Epithelial cell of esophagus (primary cell): ENCODE results near the gene BTN1A1.

Experiments used
- DNase-seq: peaks from one replicate; pipeline ENCODE4 v3.0.0; 2010; ENCODE audit warnings: low read depth
- H3K4me3 ChIP-seq: 2 replicates; pipeline ENCODE4 v1.5.1; 2011; ENCODE audit warnings: mild to moderate bottlenecking, low read length, control low read depth
- TF ChIP-seq, protein P1 (sequence below): IDR thresholded peaks from 2 replicates; pipeline ENCODE4 v1.5.1; 2011; ENCODE audit warnings: low read depth, mild to moderate bottlenecking, low read length, control low read depth, inconsistent platforms; ENCODE audit not compliant: insufficient read depth; ENCODE audit errors: missing control alignments

BTN1A1 gene

DNA sequence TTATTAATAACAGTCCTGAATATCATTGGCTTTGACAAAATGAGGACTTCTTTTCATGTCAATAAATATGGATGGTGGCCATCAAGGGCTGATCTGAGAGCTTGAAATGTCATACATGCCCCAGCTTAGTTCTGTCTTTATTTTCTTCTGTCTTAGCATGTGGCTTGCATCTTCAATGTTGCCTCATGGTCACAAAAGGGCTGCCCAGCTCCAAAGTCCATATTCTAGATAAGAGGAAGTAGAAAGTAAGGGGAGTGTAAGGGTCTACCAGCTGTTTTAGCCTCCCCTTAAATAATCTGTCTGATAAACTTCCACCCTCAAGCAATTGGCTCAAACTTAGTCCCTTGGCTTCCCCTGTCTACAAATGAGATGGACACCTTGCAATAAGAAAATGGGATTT is 28.1 kb upstream of the BTN1A1 start:
- TF ChIP-seq, protein P1, sequence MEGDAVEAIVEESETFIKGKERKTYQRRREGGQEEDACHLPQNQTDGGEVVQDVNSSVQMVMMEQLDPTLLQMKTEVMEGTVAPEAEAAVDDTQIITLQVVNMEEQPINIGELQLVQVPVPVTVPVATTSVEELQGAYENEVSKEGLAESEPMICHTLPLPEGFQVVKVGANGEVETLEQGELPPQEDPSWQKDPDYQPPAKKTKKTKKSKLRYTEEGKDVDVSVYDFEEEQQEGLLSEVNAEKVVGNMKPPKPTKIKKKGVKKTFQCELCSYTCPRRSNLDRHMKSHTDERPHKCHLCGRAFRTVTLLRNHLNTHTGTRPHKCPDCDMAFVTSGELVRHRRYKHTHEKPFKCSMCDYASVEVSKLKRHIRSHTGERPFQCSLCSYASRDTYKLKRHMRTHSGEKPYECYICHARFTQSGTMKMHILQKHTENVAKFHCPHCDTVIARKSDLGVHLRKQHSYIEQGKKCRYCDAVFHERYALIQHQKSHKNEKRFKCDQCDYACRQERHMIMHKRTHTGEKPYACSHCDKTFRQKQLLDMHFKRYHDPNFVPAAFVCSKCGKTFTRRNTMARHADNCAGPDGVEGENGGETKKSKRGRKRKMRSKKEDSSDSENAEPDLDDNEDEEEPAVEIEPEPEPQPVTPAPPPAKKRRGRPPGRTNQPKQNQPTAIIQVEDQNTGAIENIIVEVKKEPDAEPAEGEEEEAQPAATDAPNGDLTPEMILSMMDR = no peak

DNA sequence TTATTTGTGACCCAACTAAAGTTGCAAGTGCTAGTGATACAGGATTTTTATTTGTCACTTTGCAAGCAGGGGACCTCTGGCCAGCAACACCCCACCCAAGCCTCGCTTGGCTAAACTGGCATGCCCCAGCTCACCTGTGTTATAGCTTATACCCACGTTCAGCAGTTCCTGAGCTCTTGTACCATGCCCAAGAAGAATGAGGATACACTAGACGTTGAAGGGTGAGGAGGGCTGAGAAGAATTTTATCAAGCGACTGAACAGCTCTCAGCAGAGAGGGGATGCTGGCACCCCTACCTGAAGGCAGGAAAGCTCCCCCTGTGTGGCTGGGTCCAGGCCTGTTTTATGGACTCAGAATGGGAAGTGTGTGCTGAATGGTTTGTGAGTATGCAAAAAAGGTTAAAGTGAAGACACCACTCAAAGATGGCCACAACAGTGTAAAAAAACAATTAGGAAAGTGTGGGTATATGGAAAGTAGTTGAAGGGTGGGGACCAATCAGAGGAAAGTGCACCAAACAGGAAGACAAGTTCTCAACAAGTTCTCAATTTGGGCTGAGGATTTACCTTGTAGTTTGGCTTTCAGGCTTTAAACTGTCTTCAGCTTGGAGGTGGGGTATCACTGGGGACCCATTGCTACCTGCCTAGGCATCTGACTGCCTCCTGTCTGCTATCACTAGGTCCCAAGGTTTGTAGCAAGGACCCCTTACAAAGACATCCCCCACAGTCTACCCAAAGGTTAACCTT is 27.4 kb upstream of the BTN1A1 start:
- H3K4me3 ChIP-seq = no peak overlapping the region
- DNase-seq = no peak
- TF ChIP-seq, protein P1 = no peak

More for the DNA sequence above, 28.1 kb upstream of the BTN1A1 start:
- no peak overlapping the region for H3K4me3 ChIP-seq
- no peak for DNase-seq

DNA sequence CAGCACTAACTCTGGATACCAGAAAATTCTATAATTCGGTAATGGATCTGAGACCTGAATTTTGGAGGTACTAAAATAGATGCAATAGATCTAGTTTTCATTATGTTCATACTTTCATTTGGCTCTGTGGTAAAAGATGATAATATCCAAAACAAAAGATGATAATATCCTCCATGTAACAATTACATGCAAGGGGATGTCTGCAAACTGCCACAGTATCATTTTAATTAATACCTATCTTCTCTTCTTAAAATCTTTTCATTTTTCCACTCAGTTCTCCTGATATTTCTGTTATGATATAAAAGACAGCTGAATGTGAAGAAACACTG is 26.7 kb upstream of the BTN1A1 start:
- no peak for DNase-seq
- peak overlapping the region; percentile 56 for H3K4me3 ChIP-seq
- TF ChIP-seq, protein P1 = no peak

DNA sequence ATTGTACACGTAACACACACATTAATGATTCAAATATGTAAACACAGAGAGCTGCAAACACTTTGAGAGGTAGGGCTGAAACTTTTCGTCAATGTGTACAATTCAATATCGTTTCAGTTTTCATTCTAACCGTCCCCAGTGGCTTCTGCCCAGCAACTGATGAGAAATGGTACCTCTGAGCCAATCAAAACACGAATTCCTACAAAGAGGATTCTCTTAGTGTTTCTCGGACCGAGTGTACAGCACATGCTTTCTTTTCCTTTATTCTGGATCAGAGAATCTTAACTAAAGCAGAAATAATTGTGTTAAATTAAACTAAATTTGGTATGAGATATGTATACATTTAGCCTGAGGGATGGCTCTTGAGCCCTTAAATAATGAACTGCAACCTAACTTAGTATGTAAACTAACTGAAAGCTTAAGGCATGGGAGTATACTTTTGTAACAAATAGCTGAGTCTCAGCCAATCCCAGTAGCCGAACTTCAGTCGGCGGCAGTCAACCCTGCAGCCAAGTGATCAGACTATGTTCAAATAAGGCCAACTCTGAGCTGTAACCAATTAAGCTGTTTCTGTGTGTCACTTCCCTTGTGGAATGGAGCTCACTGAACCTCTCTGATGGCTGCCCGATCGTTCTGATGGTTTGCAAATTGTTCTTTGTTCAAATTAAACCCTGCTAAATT is 26.2 kb upstream of the BTN1A1 start:
- peak; percentile 94 for DNase-seq
- TF ChIP-seq, protein P1 = no peak
- H3K4me3 ChIP-seq = peak overlapping the region; percentile 56

DNA sequence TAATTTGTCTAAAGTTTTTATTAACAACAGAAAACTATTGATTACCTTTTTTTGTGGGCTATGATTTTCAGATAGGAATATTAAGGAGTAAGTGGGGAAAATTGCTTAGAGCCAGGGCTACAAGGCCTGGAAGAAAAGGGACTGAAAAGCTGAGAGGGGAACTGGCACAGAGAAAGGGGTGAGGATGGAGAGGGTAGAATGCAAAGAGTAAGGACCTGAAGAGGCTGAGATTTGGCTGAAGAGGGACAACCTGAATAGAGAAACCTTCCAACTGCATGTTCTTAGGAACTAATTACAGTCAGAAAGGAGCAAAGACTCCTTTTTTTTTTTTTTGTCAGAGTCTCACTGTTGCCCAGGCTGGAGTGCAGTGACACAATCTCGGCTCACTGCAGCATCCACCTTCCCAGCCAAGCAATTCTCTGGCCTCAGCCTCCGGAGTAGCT is 25.6 kb upstream of the BTN1A1 start:
- peak overlapping the region; percentile 56 for H3K4me3 ChIP-seq
- DNase-seq = no peak
- TF ChIP-seq, protein P1 = no peak

DNA sequence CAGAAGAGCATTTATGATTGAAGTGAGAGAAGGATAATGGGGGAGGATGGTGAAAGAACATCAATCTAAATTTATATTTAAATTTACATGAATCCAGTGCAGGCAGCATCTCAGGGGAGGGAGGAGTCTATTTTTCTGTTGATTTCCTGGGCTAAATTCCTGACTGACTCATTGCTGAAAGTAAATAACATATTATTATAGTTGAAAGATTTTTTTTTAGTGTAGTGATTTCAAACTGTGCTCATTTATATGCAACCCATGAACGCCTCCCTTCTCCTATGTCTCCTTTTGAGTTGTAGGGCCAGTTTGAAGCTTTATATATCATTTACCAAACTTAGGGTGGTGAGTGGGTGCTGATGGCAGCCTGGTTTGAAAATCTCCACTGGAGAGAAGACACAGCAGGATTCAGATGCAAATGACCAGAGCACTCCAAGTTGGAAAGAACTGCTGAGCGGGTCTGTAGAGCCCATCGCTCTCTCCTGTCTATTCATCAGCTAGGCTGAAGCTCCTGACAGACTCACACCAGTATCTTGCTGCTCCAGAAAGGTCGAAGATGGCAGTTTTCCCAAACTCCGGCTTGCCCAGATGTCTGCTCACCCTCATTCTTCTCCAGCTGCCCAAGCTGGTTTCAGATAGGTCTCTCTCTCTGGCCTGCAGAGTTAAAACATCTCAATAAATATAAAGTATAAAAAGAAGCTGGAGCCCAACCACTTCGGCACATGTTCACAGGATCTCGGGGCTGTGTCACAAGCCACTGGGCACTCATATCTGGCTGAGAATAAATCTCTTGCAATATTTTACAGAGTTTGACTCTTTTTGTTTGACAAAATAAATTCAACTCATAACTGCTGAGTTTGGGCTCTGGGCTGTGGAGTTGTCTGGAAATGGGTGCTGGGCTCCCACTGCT is 24.0 kb upstream of the BTN1A1 start:
- TF ChIP-seq, protein P1 = no peak
- H3K4me3 ChIP-seq = no peak overlapping the region
- DNase-seq = peak; percentile 40
